ENCODE results near the gene ACSF2.

The ACSF2 gene

DNA sequence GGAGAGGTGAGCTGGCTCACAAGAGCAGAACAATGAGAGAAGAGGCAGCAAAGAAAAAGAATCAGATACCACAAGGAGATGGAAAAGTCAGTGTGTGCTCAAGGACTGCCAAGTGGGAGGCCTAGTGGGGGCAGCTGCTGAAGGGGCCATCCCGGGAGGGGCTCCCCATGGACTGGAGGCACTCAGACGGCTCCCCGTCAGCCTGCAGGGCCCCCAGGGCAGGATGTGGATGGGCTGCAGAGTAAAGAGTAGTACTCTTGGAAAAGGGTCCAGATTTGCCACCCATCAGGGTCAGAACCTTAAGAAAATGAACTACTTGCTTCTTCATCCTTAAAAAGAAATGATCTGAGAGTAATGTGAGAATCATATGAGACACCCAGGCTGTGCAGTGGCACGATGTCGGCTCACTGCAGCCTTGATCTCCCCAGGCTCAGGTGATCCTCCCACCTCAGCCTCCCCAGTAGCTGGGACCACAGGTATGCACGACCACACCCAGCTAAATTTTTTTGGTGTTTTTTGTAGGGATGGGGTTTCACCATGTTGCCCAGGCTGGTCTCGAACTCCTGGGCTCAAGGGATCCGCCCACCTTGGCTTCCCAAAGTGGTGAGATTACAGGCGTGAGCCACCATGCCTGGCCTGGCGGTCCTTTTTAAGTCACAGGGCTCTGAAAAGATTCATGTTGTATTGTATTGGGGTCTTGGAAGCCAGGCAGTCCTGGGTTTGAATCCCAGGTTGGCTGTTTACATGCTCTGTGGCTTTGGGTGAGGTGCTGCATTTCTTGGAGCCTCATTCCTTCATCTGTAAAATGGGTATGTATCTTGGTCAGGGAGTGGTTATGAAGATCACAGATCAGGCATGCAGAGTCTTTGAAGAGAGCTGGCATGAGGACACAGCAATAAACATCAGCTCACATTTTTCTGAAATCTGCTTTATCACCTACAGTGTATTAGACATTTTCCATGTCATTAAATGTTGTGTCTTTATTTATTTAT is 15.1 kb downstream of the ACSF2 start:
- Histone ChIP-seq H3K9me3 (ENCODE audit: control insufficient read depth, insufficient read depth, low read depth, low read length) (no peaks in the 10 kb centered on the region), H3K27me3 (ENCODE audit: control insufficient read depth, insufficient read depth, low read length) (no peaks in the 10 kb centered on the region), H3K9ac (ENCODE audit: low read length) (no peak overlapping the region), H3K4me1 (ENCODE audit: control insufficient read depth, insufficient read depth, low read length) (no peaks in the 10 kb centered on the region; the same call in 1 of the 2 replicates), H3K4me3 (ENCODE audit: low read depth, low read length) (no peak overlapping the region), H3K36me3 (ENCODE audit: control insufficient read depth, insufficient read depth, low read length) (no peaks in the 10 kb centered on the region), H3K27ac (ENCODE audit: low read depth, low read length) (no peak overlapping the region)

DNA sequence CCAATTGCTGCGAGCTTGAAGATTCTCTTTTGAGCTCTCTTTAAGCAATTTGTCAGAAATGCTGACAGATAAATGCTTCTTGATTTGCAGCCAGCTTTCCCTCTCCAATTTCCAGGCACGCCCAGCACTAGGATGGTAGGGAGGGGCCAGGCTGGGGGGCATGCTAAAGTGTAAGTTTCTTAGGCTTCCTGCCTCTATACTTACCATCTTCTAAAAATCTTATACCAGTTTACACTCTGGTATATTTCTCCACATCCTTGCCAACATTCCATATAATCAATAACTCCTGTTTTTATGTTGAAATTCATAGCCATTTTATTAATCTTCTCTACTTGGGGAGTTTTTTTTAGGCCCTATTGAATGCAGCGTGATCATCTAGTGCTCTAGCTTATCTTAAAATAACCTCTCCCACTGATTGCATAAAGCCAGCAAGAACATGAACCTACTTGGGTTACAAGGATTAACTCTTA is 17.5 kb downstream of the ACSF2 start:
- no peaks in the 10 kb centered on the region for H3K9me3 ChIP-seq (ENCODE audit: control insufficient read depth, insufficient read depth, low read depth, low read length)
- H3K27ac ChIP-seq (ENCODE audit: low read depth, low read length), result no peak overlapping the region
- H3K36me3 ChIP-seq (ENCODE audit: control insufficient read depth, insufficient read depth, low read length), result no peaks in the 10 kb centered on the region
- H3K9ac ChIP-seq (ENCODE audit: low read length), result no peak overlapping the region
- no peaks in the 10 kb centered on the region; the same call in 1 of the 2 replicates for H3K4me1 ChIP-seq (ENCODE audit: control insufficient read depth, insufficient read depth, low read length)
- no peak overlapping the region for H3K4me3 ChIP-seq (ENCODE audit: low read depth, low read length)
- H3K27me3 ChIP-seq (ENCODE audit: control insufficient read depth, insufficient read depth, low read length), result no peaks in the 10 kb centered on the region

DNA sequence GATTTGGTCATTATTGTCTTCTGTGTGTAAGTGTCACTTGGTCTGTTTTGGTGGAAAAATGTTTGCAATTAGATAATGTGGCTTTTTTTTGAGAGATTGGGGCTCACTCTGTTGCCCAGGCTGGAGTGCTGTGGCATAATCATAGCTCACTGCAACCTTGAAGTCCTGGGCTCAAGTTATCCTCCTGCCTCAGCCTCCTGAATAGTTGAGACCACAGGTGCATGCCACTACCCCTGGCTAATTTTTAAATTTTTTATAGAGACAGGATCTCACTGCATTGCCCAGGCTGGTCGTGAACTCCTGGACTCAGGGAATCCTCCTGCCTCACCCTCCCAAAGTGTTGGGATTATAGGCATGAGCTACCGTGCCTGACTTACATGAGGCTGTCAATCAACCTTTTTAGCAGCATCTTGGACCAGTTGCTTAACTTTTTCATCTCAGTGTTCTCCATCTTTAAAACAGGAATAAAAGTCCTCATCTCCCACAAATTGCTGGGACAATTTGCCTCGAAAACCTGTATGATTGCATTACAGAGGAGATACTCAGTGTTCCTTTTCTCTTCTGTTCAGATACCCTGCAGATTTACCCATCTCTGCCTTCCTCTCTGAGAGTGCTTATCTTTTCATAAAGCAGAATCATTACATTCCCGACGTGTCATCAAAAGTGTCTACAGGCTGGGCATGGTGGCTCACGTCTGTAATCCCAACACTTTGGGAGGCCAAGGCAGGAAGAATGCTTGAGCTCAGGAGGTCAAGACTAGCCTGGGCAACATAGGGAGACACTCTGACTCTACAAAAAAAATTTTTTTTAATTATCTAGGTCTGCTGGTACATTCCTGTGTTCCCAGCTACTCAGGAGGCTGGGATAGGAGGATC is 19.1 kb downstream of the ACSF2 start:
- Histone ChIP-seq H3K27me3 (ENCODE audit: control insufficient read depth, insufficient read depth, low read length) (no peaks in the 10 kb centered on the region), H3K4me1 (ENCODE audit: control insufficient read depth, insufficient read depth, low read length) (no peaks in the 10 kb centered on the region; the same call in 1 of the 2 replicates), H3K9ac (ENCODE audit: low read length) (no peak overlapping the region), H3K9me3 (ENCODE audit: control insufficient read depth, insufficient read depth, low read depth, low read length) (no peaks in the 10 kb centered on the region), H3K4me3 (ENCODE audit: low read depth, low read length) (no peak overlapping the region), H3K27ac (ENCODE audit: low read depth, low read length) (no peak overlapping the region), H3K36me3 (ENCODE audit: control insufficient read depth, insufficient read depth, low read length) (no peaks in the 10 kb centered on the region)

DNA sequence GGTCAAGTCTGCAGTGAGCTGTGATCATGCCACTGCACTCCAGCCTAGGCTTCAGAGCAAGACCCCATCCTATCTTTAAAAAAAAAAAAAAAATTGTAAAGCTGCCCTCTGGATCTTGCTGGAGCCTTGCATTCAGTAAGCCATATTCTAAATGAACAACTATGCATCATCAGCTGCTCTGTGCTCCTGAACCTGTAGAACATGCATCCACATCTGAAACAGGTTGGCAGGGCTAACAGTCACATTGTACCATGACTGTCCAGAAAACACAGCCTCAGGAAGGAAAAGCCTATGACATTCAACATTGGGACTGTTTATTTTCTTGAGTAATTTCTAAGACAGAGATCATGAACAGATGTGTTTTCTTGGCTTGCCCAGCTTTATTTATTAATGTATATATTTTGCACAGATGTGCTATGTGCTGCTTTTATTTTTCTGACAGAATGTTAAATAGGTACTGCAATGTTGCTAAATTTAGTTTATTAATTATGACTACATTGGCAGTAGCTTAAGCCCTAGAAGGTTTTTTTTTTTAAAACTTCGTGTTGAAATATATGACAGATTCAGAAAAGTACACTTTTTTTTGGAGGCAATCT is 19.8 kb downstream of the ACSF2 start:
- H3K4me3 ChIP-seq (ENCODE audit: low read depth, low read length), result no peak overlapping the region
- no peaks in the 10 kb centered on the region for H3K9me3 ChIP-seq (ENCODE audit: control insufficient read depth, insufficient read depth, low read depth, low read length)
- no peaks in the 10 kb centered on the region for H3K36me3 ChIP-seq (ENCODE audit: control insufficient read depth, insufficient read depth, low read length)
- no peak overlapping the region for H3K27ac ChIP-seq (ENCODE audit: low read depth, low read length)
- no peaks in the 10 kb centered on the region for H3K4me1 ChIP-seq (ENCODE audit: control insufficient read depth, insufficient read depth, low read length)
- H3K9ac ChIP-seq (ENCODE audit: low read length), result no peak overlapping the region
- H3K27me3 ChIP-seq (ENCODE audit: control insufficient read depth, insufficient read depth, low read length), result no peaks in the 10 kb centered on the region

DNA sequence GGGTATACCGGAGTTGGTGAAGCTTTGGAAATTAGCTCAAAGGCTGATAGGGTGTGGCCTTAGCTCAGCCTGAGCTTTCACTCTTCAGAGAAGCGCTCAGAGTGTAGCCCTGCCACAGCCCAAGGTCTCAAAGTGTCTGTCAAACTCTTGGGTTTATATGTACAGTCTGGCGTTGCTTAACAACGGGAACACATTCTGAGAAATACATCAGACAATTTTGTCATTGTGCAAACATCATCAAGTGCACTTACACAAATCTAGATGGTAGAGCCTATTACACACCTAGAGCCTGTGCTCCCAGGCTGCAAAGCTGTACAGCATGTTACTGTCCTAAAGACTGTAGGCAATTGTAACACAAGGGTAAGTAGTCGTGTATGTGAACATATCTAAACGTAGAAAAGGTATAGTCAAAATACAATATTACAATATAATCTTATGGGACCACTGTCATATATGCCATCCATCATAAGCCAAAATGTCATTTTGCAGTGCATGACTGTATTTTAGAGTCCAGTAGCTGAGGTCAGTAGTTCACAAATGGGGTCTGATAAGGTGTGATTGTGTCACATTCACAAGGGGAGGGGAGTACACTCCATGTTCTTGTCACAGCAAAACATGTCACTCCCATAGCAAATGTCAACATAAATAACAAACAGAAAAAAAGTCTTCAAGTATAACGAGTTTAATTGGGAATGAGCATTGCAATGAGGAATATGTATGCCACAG is 22.0 kb downstream of the ACSF2 start:
- no peak overlapping the region for H3K4me3 ChIP-seq (ENCODE audit: low read depth, low read length)
- H3K9ac ChIP-seq (ENCODE audit: low read length), result no peak overlapping the region
- no peak overlapping the region for H3K27ac ChIP-seq (ENCODE audit: low read depth, low read length)
- H3K9me3 ChIP-seq (ENCODE audit: control insufficient read depth, insufficient read depth, low read depth, low read length), result no peaks in the 10 kb centered on the region
- H3K36me3 ChIP-seq (ENCODE audit: control insufficient read depth, insufficient read depth, low read length), result no peaks in the 10 kb centered on the region
- no peaks in the 10 kb centered on the region for H3K27me3 ChIP-seq (ENCODE audit: control insufficient read depth, insufficient read depth, low read length)
- no peaks in the 10 kb centered on the region for H3K4me1 ChIP-seq (ENCODE audit: control insufficient read depth, insufficient read depth, low read length)

DNA sequence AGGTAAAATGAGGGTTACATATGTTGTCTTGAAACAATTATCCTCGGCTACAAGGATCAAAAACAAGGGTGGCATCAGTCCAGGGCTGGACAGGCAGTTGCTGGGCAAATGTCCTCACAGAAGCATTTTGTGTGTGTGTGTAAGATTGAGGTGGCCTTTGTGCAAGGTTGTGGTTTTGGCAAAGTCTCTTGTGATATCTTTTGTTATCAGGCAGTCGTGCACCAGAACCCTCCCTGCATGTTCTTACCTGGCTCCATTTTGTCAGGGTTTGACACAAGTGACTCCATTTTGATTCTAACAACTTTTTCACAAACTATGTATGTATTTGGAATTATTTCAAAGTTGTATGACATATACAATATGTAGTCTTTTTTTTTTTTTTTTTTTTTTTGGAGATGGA is 22.6 kb downstream of the ACSF2 start:
- no peak overlapping the region for H3K4me3 ChIP-seq (ENCODE audit: low read depth, low read length)
- no peaks in the 10 kb centered on the region for H3K36me3 ChIP-seq (ENCODE audit: control insufficient read depth, insufficient read depth, low read length)
- no peak overlapping the region for H3K9ac ChIP-seq (ENCODE audit: low read length)
- no peak overlapping the region for H3K27ac ChIP-seq (ENCODE audit: low read depth, low read length)
- H3K4me1 ChIP-seq (ENCODE audit: control insufficient read depth, insufficient read depth, low read length), result no peaks in the 10 kb centered on the region
- no peaks in the 10 kb centered on the region for H3K27me3 ChIP-seq (ENCODE audit: control insufficient read depth, insufficient read depth, low read length)
- no peaks in the 10 kb centered on the region for H3K9me3 ChIP-seq (ENCODE audit: control insufficient read depth, insufficient read depth, low read depth, low read length)

DNA sequence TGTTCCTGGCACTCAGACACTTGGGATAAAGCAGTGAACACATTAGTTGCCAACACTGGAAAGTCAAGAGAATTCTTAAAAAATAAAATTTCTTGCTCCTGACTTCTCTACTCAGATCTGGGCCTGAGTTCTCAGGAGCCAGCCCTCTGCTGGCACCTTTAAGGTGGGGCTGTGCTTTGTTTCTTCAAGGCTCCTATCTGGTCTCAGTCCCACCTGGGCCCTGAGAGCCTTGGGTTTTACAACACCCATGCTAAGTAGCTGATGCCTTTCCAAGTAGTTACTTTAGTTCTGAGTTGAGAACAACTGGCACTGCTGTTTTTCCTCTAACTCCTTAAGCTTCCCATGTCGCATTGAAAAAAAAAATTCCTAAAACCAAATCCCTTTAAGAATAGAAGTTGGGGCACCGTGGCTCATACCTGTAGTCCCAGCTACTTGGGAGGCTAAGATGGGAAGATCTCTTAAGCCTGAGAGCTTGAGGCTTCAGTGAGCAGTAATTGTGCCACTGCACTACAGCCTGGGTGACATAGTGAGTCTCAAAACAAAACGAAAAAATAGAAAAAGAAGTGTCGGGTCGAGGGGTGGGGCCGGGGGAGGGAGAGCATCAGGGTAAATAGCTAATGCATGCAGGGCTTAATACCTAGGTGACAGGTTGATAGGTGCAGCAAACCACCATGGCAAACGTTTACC is 26.1 kb downstream of the ACSF2 start:
- no peak overlapping the region for H3K9ac ChIP-seq (ENCODE audit: low read length)
- H3K27me3 ChIP-seq (ENCODE audit: control insufficient read depth, insufficient read depth, low read length), result no peaks in the 10 kb centered on the region
- H3K27ac ChIP-seq (ENCODE audit: low read depth, low read length), result no peak overlapping the region
- no peaks in the 10 kb centered on the region for H3K9me3 ChIP-seq (ENCODE audit: control insufficient read depth, insufficient read depth, low read depth, low read length)
- no peak overlapping the region for H3K4me3 ChIP-seq (ENCODE audit: low read depth, low read length)
- no peaks in the 10 kb centered on the region for H3K4me1 ChIP-seq (ENCODE audit: control insufficient read depth, insufficient read depth, low read length)
- H3K36me3 ChIP-seq (ENCODE audit: control insufficient read depth, insufficient read depth, low read length), result no peaks in the 10 kb centered on the region

DNA sequence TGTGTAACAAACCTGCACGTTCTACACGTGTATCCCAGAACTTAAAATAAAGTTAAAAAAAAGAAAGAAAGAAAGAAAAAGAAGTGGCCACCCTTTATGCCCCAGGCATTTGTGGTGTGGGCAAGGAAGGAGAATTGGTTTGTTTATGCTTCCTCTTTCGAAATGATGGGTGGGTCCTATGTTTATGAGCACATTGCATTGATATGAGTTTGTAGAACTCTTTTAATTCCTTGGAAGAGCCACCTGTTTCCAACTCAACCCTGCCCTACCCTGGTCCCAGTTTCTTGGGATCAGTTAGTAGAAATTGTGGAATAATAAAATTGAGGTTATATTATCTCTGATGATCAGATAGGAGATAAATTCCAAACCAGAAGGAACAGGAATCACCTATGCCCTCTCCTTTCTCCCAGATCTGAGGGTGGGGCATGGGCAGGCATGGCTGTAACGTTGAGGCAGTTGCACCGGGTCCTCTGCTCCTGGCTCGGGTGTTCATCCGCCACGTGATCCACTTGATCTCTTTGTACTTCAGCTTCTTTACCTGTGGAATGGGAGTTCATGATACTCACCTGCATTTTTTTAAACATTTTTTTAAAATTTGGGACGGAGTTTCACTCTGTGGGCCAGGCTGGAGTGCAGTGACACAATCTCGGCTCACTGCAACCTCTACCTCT is 26.7 kb downstream of the ACSF2 start:
- no peaks in the 10 kb centered on the region for H3K4me1 ChIP-seq (ENCODE audit: control insufficient read depth, insufficient read depth, low read length)
- no peaks in the 10 kb centered on the region for H3K9me3 ChIP-seq (ENCODE audit: control insufficient read depth, insufficient read depth, low read depth, low read length)
- no peak overlapping the region for H3K27ac ChIP-seq (ENCODE audit: low read depth, low read length)
- H3K27me3 ChIP-seq (ENCODE audit: control insufficient read depth, insufficient read depth, low read length), result no peaks in the 10 kb centered on the region
- H3K36me3 ChIP-seq (ENCODE audit: control insufficient read depth, insufficient read depth, low read length), result no peaks in the 10 kb centered on the region
- H3K9ac ChIP-seq (ENCODE audit: low read length), result no peak overlapping the region
- no peak overlapping the region for H3K4me3 ChIP-seq (ENCODE audit: low read depth, low read length)

DNA sequence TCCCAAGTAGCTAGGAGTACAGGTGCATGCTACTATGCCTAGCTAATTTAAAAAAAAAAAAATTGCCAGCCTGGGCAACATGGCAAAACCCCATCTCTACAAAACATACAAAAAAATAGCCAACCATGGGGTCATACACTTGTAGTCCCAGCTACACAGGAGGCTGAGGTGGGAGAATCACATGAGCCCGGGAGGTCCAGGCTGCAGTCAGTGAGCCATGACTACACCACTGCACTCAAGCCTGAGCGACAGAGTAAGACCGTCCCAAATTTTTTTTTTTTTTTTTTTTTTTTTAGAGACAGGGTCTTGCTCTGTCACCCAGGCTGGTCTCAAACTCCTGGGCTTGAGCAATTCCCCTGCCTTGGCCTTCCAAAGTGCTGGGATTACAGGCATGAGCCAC is 27.9 kb downstream of the ACSF2 start:
- Histone ChIP-seq H3K4me3 (ENCODE audit: low read depth, low read length) (no peak overlapping the region), H3K36me3 (ENCODE audit: control insufficient read depth, insufficient read depth, low read length) (no peaks in the 10 kb centered on the region), H3K27me3 (ENCODE audit: control insufficient read depth, insufficient read depth, low read length) (no peaks in the 10 kb centered on the region), H3K9me3 (ENCODE audit: control insufficient read depth, insufficient read depth, low read depth, low read length) (no peaks in the 10 kb centered on the region), H3K27ac (ENCODE audit: low read depth, low read length) (no peak overlapping the region), H3K4me1 (ENCODE audit: control insufficient read depth, insufficient read depth, low read length) (no peaks in the 10 kb centered on the region), H3K9ac (ENCODE audit: low read length) (no peak overlapping the region)
